GM12878 (cell line): ENCODE data around the gene MKNK1. TPM values are rescaled to one million over a fixed set of nuclear protein-coding genes. Genes with fewer than 3 reads are reported as not detected.

ENCODE experiments used
- CEBPZ ChIP-seq: fragments of 150-350 bp; IDR thresholded peaks from 2 replicates; pipeline ENCODE4 v1.6.1; 2016; ENCODE audit warnings: low read depth, low read length
- CHD4 ChIP-seq: fragments of 200-600 bp; sonication (generic); IDR thresholded peaks from 2 replicates; pipeline ENCODE4 v1.6.1; 2016; ENCODE audit warnings: mild to moderate bottlenecking
- CREM ChIP-seq: IDR thresholded peaks from 2 replicates; pipeline ENCODE4 v1.6.1; 2014; ENCODE audit warnings: antibody characterized with exemption, low read depth
- EZH2 ChIP-seq: IDR thresholded peaks from 2 replicates; pipeline ENCODE4 v1.6.1; 2012; ENCODE audit warnings: low read depth, mild to moderate bottlenecking, control low read depth, inconsistent platforms, low read length, borderline replicate concordance; ENCODE audit not compliant: control insufficient read depth
- IKZF2 ChIP-seq, 2 experiments: fragments of 450-650 bp; IDR thresholded peaks; 2 replicates each; pipeline ENCODE4 v1.6.1; 2017; ENCODE audit warnings: mild to moderate bottlenecking in 2 of 2, moderate library complexity in 2 of 2
- IRF4 ChIP-seq: IDR thresholded peaks from 2 replicates; pipeline ENCODE4 v1.6.1; 2011; ENCODE audit warnings: low read depth, low read length
- NFXL1 ChIP-seq: fragments of 450-650 bp; IDR thresholded peaks from 2 replicates; pipeline ENCODE4 v1.6.1; 2017; ENCODE audit warnings: antibody characterized with exemption, mild to moderate bottlenecking, borderline replicate concordance
- NR2C1 ChIP-seq: fragments of 450-650 bp; IDR thresholded peaks from 2 replicates; pipeline ENCODE4 v1.6.1; 2017; ENCODE audit warnings: antibody characterized with exemption, mild to moderate bottlenecking, moderate library complexity
- PBX3 ChIP-seq: IDR thresholded peaks from 2 replicates; pipeline ENCODE4 v1.6.1; 2011; ENCODE audit warnings: mild to moderate bottlenecking, low read depth, low read length, moderate library complexity; ENCODE audit not compliant: insufficient replicate concordance
- RCOR1 ChIP-seq: conservative IDR thresholded peaks from 2 replicates; pipeline ENCODE4 v1.6.1; 2012; ENCODE audit warnings: low read depth, low read length, improper control_type of control experiment
- SMARCA5 ChIP-seq: fragments of 450-650 bp; IDR thresholded peaks from 2 replicates; pipeline ENCODE4 v1.6.1; 2017; ENCODE audit warnings: mild to moderate bottlenecking
- TAF1 ChIP-seq: IDR thresholded peaks from 2 replicates; pipeline ENCODE4 v1.6.1; 2011; ENCODE audit warnings: mild to moderate bottlenecking, low read depth, low read length, borderline replicate concordance
- ZNF622 ChIP-seq: fragments of 450-650 bp; IDR thresholded peaks from 2 replicates; pipeline ENCODE4 v1.6.1; 2017; ENCODE audit warnings: mild to moderate bottlenecking, inconsistent platforms
- polyA plus RNA-seq, 11 experiments: library from polyadenylated mRNA; depleted of rRNA in 4 of 11; unstranded in 6 of 11; stranded (reverse) in 5 of 11; fragments of >200 nt; fragmentation: Nextera tagmentation in 4 of 11; fragmentation: Illumina TruSeq in 1 of 11; extraction: Ambion mirVana in 4 of 11; extraction: Trizol in 1 of 11; gene quantifications; 1 replicate in 1 of 11; 2 replicates in 10 of 11; pipeline versions ENCODE4 v1.2.1 to v1.2.3, GENCODE V29; 2011 to 2016; ENCODE audit warnings: inconsistent platforms in 2 of 11, missing spikeins in 2 of 11, low read depth in 1 of 11
- total RNA-seq, 4 experiments: library from RNA; depleted of rRNA in 3 of 4; stranded (reverse); fragments of >200 nt in 3 of 4; fragmentation: Illumina TruSeq in 1 of 4; extraction: Trizol in 1 of 4; gene quantifications; 2 replicates each; pipeline versions ENCODE4 v1.2.1 to v1.2.3, GENCODE V29; 2013 to 2021
- TF ChIP-seq, protein P1 (sequence below): IDR thresholded peaks from 2 replicates; pipeline ENCODE4 v1.6.1; 2012; ENCODE audit warnings: mild to moderate bottlenecking, low read depth, low read length

MKNK1 gene
- total and polyA plus RNA-seq, 10 of the 15 experiments (the other 5 are each of a cell fraction or from before 2014, with no cell fraction given), result 13.7 to 29.9 (median 26.5) TPM

DNA sequence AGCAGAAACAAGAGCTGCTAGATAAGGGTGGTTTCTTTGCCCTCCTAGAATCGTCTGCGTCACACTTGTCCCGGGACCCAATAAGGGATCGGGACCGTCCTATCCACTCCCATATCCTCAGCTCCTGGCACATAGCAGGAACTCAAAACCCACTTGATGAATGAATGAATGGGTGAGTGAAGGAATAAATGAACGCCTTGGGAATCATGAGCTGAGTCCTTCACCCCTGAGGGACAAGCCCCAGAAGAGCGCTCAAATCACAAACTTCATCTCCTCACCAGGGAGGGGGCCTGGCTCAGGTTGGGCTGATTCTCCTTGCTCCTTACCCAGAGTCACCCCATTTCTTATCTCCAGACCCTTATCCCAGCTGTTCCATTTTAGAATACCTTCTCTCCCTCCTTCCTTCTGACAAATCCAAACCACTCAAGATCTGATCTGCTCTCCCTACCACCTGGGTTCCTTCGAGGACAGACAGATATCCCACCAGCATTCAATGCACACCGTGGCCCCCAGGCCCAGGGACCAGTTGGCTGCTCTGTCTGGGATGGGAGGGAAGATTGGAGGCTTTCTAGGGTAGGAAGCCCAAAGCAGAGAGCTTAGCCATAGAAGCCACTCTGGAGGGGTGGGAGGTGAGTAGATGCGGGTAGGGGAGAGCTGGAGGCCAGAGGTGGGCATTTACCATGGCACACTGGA, 13.2 kb upstream of the MKNK1 start (continued):
- TF ChIP-seq, protein P1, sequence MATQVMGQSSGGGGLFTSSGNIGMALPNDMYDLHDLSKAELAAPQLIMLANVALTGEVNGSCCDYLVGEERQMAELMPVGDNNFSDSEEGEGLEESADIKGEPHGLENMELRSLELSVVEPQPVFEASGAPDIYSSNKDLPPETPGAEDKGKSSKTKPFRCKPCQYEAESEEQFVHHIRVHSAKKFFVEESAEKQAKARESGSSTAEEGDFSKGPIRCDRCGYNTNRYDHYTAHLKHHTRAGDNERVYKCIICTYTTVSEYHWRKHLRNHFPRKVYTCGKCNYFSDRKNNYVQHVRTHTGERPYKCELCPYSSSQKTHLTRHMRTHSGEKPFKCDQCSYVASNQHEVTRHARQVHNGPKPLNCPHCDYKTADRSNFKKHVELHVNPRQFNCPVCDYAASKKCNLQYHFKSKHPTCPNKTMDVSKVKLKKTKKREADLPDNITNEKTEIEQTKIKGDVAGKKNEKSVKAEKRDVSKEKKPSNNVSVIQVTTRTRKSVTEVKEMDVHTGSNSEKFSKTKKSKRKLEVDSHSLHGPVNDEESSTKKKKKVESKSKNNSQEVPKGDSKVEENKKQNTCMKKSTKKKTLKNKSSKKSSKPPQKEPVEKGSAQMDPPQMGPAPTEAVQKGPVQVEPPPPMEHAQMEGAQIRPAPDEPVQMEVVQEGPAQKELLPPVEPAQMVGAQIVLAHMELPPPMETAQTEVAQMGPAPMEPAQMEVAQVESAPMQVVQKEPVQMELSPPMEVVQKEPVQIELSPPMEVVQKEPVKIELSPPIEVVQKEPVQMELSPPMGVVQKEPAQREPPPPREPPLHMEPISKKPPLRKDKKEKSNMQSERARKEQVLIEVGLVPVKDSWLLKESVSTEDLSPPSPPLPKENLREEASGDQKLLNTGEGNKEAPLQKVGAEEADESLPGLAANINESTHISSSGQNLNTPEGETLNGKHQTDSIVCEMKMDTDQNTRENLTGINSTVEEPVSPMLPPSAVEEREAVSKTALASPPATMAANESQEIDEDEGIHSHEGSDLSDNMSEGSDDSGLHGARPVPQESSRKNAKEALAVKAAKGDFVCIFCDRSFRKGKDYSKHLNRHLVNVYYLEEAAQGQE, result no peak
- TF ChIP-seq CEBPZ (no peak), CHD4 (no peak), IRF4 (no peak), SMARCA5 (no peak), ZNF622 (no peak), CREM (no peak), IKZF2 (IDR thresholded peaks at IDR 0.05) (peak in 1 of 2 experiments; percentile 55; a peak in 2 of 4 replicates), TAF1 (no peak), PBX3 (no peak), EZH2 (no peak), RCOR1 (no peak), NR2C1 (no peak), NFXL1 (no peak)
- TF ChIP-seq, all 136 proteins: peak for 3
